Astrocyte (in vitro differentiated cells and primary cell): ENCODE results near the gene TRIM26.

Experiments
- EZH2 ChIP-seq: IDR thresholded peaks from 2 replicates; pipeline ENCODE4 v1.6.1; 2012; ENCODE audit warnings: mild to moderate bottlenecking, low read length, inconsistent platforms; ENCODE audit not compliant: insufficient read depth
- TF ChIP-seq, protein P1 (sequence below): IDR thresholded peaks from 2 replicates; pipeline ENCODE4 v1.5.1; 2011; ENCODE audit warnings: low read depth, mild to moderate bottlenecking, inconsistent platforms, low read length, moderate library complexity; ENCODE audit not compliant: insufficient read depth

GRCh38 chr6:30167101-30167500, 46.1 kb downstream of the TRIM26 start:
- TF ChIP-seq, protein P1, sequence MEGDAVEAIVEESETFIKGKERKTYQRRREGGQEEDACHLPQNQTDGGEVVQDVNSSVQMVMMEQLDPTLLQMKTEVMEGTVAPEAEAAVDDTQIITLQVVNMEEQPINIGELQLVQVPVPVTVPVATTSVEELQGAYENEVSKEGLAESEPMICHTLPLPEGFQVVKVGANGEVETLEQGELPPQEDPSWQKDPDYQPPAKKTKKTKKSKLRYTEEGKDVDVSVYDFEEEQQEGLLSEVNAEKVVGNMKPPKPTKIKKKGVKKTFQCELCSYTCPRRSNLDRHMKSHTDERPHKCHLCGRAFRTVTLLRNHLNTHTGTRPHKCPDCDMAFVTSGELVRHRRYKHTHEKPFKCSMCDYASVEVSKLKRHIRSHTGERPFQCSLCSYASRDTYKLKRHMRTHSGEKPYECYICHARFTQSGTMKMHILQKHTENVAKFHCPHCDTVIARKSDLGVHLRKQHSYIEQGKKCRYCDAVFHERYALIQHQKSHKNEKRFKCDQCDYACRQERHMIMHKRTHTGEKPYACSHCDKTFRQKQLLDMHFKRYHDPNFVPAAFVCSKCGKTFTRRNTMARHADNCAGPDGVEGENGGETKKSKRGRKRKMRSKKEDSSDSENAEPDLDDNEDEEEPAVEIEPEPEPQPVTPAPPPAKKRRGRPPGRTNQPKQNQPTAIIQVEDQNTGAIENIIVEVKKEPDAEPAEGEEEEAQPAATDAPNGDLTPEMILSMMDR = no peak
- TF ChIP-seq EZH2 = no peak
